HFF-Myc (cell line): ENCODE data around the gene IFI27.

ENCODE experiments used
- DNase-seq: peaks from one replicate; pipeline ENCODE4 v3.0.0-alpha.2; 2011; ENCODE audit warnings: low read depth; ENCODE audit errors: extremely low read depth
- H3K4me3 ChIP-seq: replicated peaks from 2 replicates; pipeline ENCODE4 v1.5.1; 2011; ENCODE audit warnings: low read depth, mild to moderate bottlenecking, control low read depth, low read length
- CTCF ChIP-seq: IDR thresholded peaks from 2 replicates; pipeline ENCODE4 v1.5.1; 2012; ENCODE audit warnings: mild to moderate bottlenecking, low read depth, low read length, control low read depth; ENCODE audit errors: missing control alignments

IFI27 gene

GRCh38 chr14:94139006-94139405 lies 28.5 kb downstream of the IFI27 start:
- TF ChIP-seq CTCF: no peak
- H3K4me3 ChIP-seq: no peak overlapping the region
- DNase-seq: no peak

GRCh38 chr14:94139421-94139820 lies 28.9 kb downstream of the IFI27 start:
- no peak for DNase-seq
- no peak overlapping the region for H3K4me3 ChIP-seq
- TF ChIP-seq CTCF: no peak

- TF ChIP-seq CTCF: no peak
- no peak for DNase-seq
Measured at GRCh38 chr14:94142247-94142646, 31.7 kb downstream of the IFI27 start.

GRCh38 chr14:94142836-94143235 lies 32.3 kb downstream of the IFI27 start:
- DNase-seq: no peak
- no peak for TF ChIP-seq CTCF

More at GRCh38 chr14:94142247-94142646, 31.7 kb downstream of the IFI27 start:
- no peak overlapping the region for H3K4me3 ChIP-seq

GRCh38 chr14:94143239-94143638 lies 32.7 kb downstream of the IFI27 start:
- no peak for DNase-seq
- no peak overlapping the region for H3K4me3 ChIP-seq
- peak; percentile 27 for TF ChIP-seq CTCF

More at GRCh38 chr14:94142836-94143235, 32.3 kb downstream of the IFI27 start:
- no peak overlapping the region for H3K4me3 ChIP-seq

GRCh38 chr14:94143711-94144110 lies 33.2 kb downstream of the IFI27 start:
- DNase-seq: no peak
- H3K4me3 ChIP-seq: no peak overlapping the region
- no peak for TF ChIP-seq CTCF

- no peak overlapping the region for H3K4me3 ChIP-seq
- TF ChIP-seq CTCF: no peak
- no peak for DNase-seq
Measured at GRCh38 chr14:94144765-94145164, 34.2 kb downstream of the IFI27 start.
